GDM1 (cell line): ENCODE results near the gene SH3BGR.
"Not testable (repeated sequence)": the region's sequence is repeated elsewhere in the genome, so short reads cannot be mapped to it uniquely, and the experiment has no call there.

ENCODE experiments used
- DNase-seq: peaks from one replicate; lab custom pipeline; 2025; lab: John Stamatoyannopoulos, UW

SH3BGR gene

GRCh38 chr21:39515684-39516472, 64.1 kb downstream of the SH3BGR start:
- no peak for DNase-seq

GRCh38 chr21:39518055-39518846, 66.5 kb downstream of the SH3BGR start:
- DNase-seq = peak; percentile 25

- DNase-seq = no peak
These were observed 67.1 kb downstream of the SH3BGR start for GRCh38 chr21:39518847-39519210.

GRCh38 chr21:39519835-39520234, 68.1 kb downstream of the SH3BGR start:
- no peak for DNase-seq

GRCh38 chr21:39523399-39523798, 71.6 kb downstream of the SH3BGR start:
- no peak for DNase-seq

- no peak for DNase-seq
These were observed 72.1 kb downstream of the SH3BGR start for GRCh38 chr21:39523915-39524314.

- DNase-seq = no peak
These were observed 73.4 kb downstream of the SH3BGR start for GRCh38 chr21:39525129-39525528.

- no peak for DNase-seq
These were observed 73.8 kb downstream of the SH3BGR start for GRCh38 chr21:39525601-39526000.

GRCh38 chr21:39527067-39527595, 75.4 kb downstream of the SH3BGR start:
- no peak for DNase-seq

GRCh38 chr21:39527664-39528381, 76.1 kb downstream of the SH3BGR start:
- DNase-seq = no peak

- DNase-seq = no peak
These were observed 77.3 kb downstream of the SH3BGR start for GRCh38 chr21:39529026-39529425.

- DNase-seq = no peak
These were observed 79.3 kb downstream of the SH3BGR start for GRCh38 chr21:39531064-39531463.

GRCh38 chr21:39531840-39532239, 80.1 kb downstream of the SH3BGR start:
- DNase-seq = no peak

- no peak for DNase-seq
These were observed 82.0 kb downstream of the SH3BGR start for GRCh38 chr21:39533545-39534380.

GRCh38 chr21:39535646-39536437, 84.1 kb downstream of the SH3BGR start:
- DNase-seq = no peak

GRCh38 chr21:39536835-39537234, 85.1 kb downstream of the SH3BGR start:
- DNase-seq = no peak

- DNase-seq = no peak
These were observed 85.8 kb downstream of the SH3BGR start for GRCh38 chr21:39537571-39537970.

GRCh38 chr21:39538453-39539042, 86.8 kb downstream of the SH3BGR start:
- no peak for DNase-seq

GRCh38 chr21:39540367-39540766, 88.6 kb downstream of the SH3BGR start:
- DNase-seq = not testable (repeated sequence)

GRCh38 chr21:39542736-39543135, 91.0 kb downstream of the SH3BGR start:
- no peak for DNase-seq
